GM23338 (cell line): ENCODE measurements around the gene ARMH4. TPM values are rescaled to one million over a fixed set of nuclear protein-coding genes. Genes with fewer than 3 reads are reported as not detected.

Experiments
- ATAC-seq: fragments of 200-7000 bp; cut with Tn5 transposase; 3 replicates; pipeline ENCODE4 v1.9.1; 2020
- DNase-seq: peaks from one replicate; pipeline ENCODE4 v3.0.0-alpha.2; 2015; ENCODE audit warnings: low spot score
- H2AFZ ChIP-seq: fragments of 200-600 bp; sonication (generic); 2 replicates; pipeline ENCODE4 v1.8.0; 2016; ENCODE audit warnings: antibody characterized with exemption, mild to moderate bottlenecking, moderate library complexity
- H3F3A ChIP-seq: fragments of 200-600 bp; sonication (generic); replicated peaks from 2 replicates; pipeline ENCODE4 v1.8.0; 2017; ENCODE audit warnings: antibody characterized with exemption, mixed run types, low read depth
- H3K27ac ChIP-seq: fragments of 200-600 bp; sonication (generic); 2 replicates; pipeline ENCODE4 v1.6.1; 2016; ENCODE audit warnings: low read depth
- H3K27me3 ChIP-seq: fragments of 200-600 bp; sonication (generic); 2 replicates; pipeline ENCODE4 v1.8.0; 2016; ENCODE audit warnings: mild to moderate bottlenecking, mixed run types, moderate library complexity; ENCODE audit not compliant: insufficient read depth
- H3K36me3 ChIP-seq: fragments of 200-600 bp; sonication (generic); 2 replicates; pipeline ENCODE4 v1.8.0; 2016; ENCODE audit warnings: mild to moderate bottlenecking; ENCODE audit not compliant: insufficient read depth
- H3K4me1 ChIP-seq: fragments of 200-600 bp; sonication (generic); 2 replicates; pipeline ENCODE4 v1.8.0; 2016; ENCODE audit warnings: mild to moderate bottlenecking, moderate library complexity; ENCODE audit not compliant: insufficient read depth
- H3K4me2 ChIP-seq: fragments of 200-600 bp; sonication (generic); 2 replicates; pipeline ENCODE4 v1.7.1; 2017; ENCODE audit warnings: mixed run types
- H3K4me3 ChIP-seq: fragments of 200-600 bp; sonication (generic); 2 replicates; pipeline ENCODE4 v1.6.1; 2016; ENCODE audit warnings: mixed run types
- H3K79me2 ChIP-seq: fragments of 200-600 bp; sonication (generic); replicated peaks from 2 replicates; pipeline ENCODE4 v1.8.0; 2017; ENCODE audit warnings: mild to moderate bottlenecking; ENCODE audit not compliant: insufficient read depth
- H3K9me2 ChIP-seq: fragments of 200-600 bp; sonication (generic); 2 replicates; pipeline ENCODE4 v1.8.0; 2017; ENCODE audit not compliant: insufficient read depth
- H4K20me1 ChIP-seq: fragments of 200-600 bp; sonication (generic); replicated peaks from 2 replicates; pipeline ENCODE4 v1.8.0; 2017; ENCODE audit warnings: mild to moderate bottlenecking; ENCODE audit not compliant: insufficient read depth
- H3K27ac Mint-ChIP-seq: 2 replicates; pipeline ENCODE4 v1.8.0; 2020; ENCODE audit warnings: inconsistent platforms, mild to moderate bottlenecking, moderate library complexity, mixed read lengths
- H3K27me3 Mint-ChIP-seq: 3 replicates; pipeline ENCODE4 v1.8.0; 2022; ENCODE audit warnings: low read depth, mild to moderate bottlenecking, moderate library complexity, mixed read lengths, inconsistent platforms; ENCODE audit not compliant: insufficient read depth, poor library complexity
- H3K36me3 Mint-ChIP-seq: 3 replicates; pipeline ENCODE4 v1.8.0; 2021; ENCODE audit warnings: low read depth, mild to moderate bottlenecking, inconsistent platforms, moderate library complexity, mixed read lengths
- H3K4me1 Mint-ChIP-seq: 3 replicates; pipeline ENCODE4 v1.8.0; 2020; ENCODE audit warnings: mild to moderate bottlenecking, inconsistent platforms, mixed read lengths
- H3K4me3 Mint-ChIP-seq: 3 replicates; pipeline ENCODE4 v1.8.0; 2021; ENCODE audit warnings: moderate library complexity, mild to moderate bottlenecking, inconsistent platforms, mixed read lengths
- H3K9me3 Mint-ChIP-seq: 3 replicates; pipeline ENCODE4 v1.8.0; 2020; ENCODE audit warnings: moderate library complexity, mild to moderate bottlenecking, inconsistent platforms, mixed read lengths
- EZH2phosphoT487 ChIP-seq: fragments of 200-600 bp; sonication (generic); IDR thresholded peaks from one replicate; pipeline ENCODE4 v1.8.1; 2018; ENCODE audit warnings: antibody characterized with exemption; ENCODE audit not compliant: unreplicated experiment
- ZNF462 ChIP-seq: fragments of 250-450 bp; sonication (Bioruptor Pico); IDR thresholded peaks from 2 replicates; pipeline ENCODE4 v1.5.0; 2020; ENCODE audit warnings: mild to moderate bottlenecking, moderate library complexity
- polyA plus RNA-seq: library from polyadenylated mRNA; unstranded; fragments of >200 nt; fragmentation: Nextera tagmentation; extraction: Ambion mirVana; gene quantifications from 2 replicates; pipeline ENCODE4 v1.2.1, GENCODE V29; 2016
- total RNA-seq: library from RNA; depleted of rRNA; stranded (reverse); fragments of >200 nt; shearing (Covaris generic); gene quantifications from 2 replicates; pipeline ENCODE4 v1.2.3, GENCODE V29; 2014
- TF ChIP-seq, protein P1 (sequence below), 2 experiments: fragments of 200-600 bp in 1 of 2; sonication (generic) in 1 of 2; conservative IDR thresholded peaks; 2 replicates each; pipeline versions ENCODE4 v1.5.1 to v1.6.1; 2016 to 2017; ENCODE audit warnings: antibody characterized with exemption in 2 of 2, low read depth in 2 of 2, mild to moderate bottlenecking in 2 of 2, moderate library complexity in 1 of 2

The ARMH4 gene
- total and polyA plus RNA-seq, 2 experiments from 2014 or later = 15.5 to 20.2 TPM

- Mint-ChIP-seq H3K36me3 (no peaks in the 10 kb centered on the region), H3K4me3 (no peak overlapping the region), H3K4me1 (peaks cover 8% of the 10 kb centered on the region), H3K27me3 (peaks cover 2% of the 10 kb centered on the region), H3K27ac (no peak overlapping the region), H3K9me3 (no peaks in the 10 kb centered on the region; the same call in 2 of the 3 replicates)
- Histone ChIP-seq H3K9me2 (no peaks in the 10 kb centered on the region), H2AFZ (no peak overlapping the region), H3K4me2 (no peak overlapping the region), H3K4me3 (no peak overlapping the region), H3F3A (no peaks in the 10 kb centered on the region), H3K79me2 (no peaks in the 10 kb centered on the region), H4K20me1 (no peaks in the 10 kb centered on the region), H3K27me3 (no peaks in the 10 kb centered on the region), H3K27ac (no peak overlapping the region), H3K4me1 (no peaks in the 10 kb centered on the region), H3K36me3 (no peaks in the 10 kb centered on the region)
- TF ChIP-seq ZNF462 (CRISPR knock-in tag) = no peak
- no peak for TF ChIP-seq EZH2phosphoT487
- TF ChIP-seq, protein P1, sequence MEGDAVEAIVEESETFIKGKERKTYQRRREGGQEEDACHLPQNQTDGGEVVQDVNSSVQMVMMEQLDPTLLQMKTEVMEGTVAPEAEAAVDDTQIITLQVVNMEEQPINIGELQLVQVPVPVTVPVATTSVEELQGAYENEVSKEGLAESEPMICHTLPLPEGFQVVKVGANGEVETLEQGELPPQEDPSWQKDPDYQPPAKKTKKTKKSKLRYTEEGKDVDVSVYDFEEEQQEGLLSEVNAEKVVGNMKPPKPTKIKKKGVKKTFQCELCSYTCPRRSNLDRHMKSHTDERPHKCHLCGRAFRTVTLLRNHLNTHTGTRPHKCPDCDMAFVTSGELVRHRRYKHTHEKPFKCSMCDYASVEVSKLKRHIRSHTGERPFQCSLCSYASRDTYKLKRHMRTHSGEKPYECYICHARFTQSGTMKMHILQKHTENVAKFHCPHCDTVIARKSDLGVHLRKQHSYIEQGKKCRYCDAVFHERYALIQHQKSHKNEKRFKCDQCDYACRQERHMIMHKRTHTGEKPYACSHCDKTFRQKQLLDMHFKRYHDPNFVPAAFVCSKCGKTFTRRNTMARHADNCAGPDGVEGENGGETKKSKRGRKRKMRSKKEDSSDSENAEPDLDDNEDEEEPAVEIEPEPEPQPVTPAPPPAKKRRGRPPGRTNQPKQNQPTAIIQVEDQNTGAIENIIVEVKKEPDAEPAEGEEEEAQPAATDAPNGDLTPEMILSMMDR (conservative IDR thresholded peaks at IDR 0.05; ENCODE audit: low read depth in 2 of 2) = no peak
- DNase-seq (no peak), ATAC-seq (no peak)
Observed at GRCh38 chr14:58100735-58101368, 51.2 kb downstream of the ARMH4 start.

DNA sequence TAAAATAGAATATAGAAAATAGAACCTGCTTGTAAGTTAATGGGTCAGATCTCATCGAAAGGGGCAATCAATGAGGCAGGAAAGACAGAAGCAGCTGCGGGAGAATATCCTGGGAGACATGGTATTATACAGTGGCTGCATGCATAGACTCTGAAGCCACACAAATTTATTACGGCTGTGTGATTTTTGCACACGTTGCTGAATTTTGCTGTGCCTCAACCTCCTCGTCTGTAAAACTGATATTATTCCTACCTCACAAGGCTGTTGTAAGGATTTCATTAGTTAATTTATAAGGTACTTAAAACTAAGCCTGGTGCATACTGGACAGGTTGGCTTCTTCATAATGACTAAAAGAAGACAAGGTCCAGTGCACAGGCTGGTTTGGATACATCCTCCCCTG, 52.3 kb downstream of the ARMH4 start:
- no peaks in the 10 kb centered on the region for H3K36me3 Mint-ChIP-seq
- H3K4me3 Mint-ChIP-seq = no peak overlapping the region
- H3K9me2 ChIP-seq = no peaks in the 10 kb centered on the region
- no peaks in the 10 kb centered on the region for H3K27me3 ChIP-seq
- H3K79me2 ChIP-seq = no peaks in the 10 kb centered on the region
- no peaks in the 10 kb centered on the region for H3K36me3 ChIP-seq
- no peak overlapping the region for H3K27ac Mint-ChIP-seq
- no peaks in the 10 kb centered on the region for H3F3A ChIP-seq
- no peak overlapping the region for H3K4me2 ChIP-seq
- no peaks in the 10 kb centered on the region for H3K4me1 ChIP-seq
- peaks cover 8% of the 10 kb centered on the region for H3K4me1 Mint-ChIP-seq
- H2AFZ ChIP-seq = no peak overlapping the region
- H3K9me3 Mint-ChIP-seq = no peaks in the 10 kb centered on the region; the same call in 2 of the 3 replicates
- H3K4me3 ChIP-seq = no peak overlapping the region
- H3K27me3 Mint-ChIP-seq = peaks cover 2% of the 10 kb centered on the region
- no peak overlapping the region for H3K27ac ChIP-seq
- no peak for ATAC-seq
- DNase-seq = no peak
- no peaks in the 10 kb centered on the region for H4K20me1 ChIP-seq
- no peak for TF ChIP-seq ZNF462 (CRISPR knock-in tag)
